Measurements from ENCODE around the gene GPC5.
"Not testable (repeated sequence)": the region's sequence is repeated elsewhere in the genome, so short reads cannot be mapped to it uniquely, and the experiment has no call there.

Gene GPC5

GRCh38 chr13:91661692-91662490, 263.5 kb downstream of the GPC5 start:
- Mint-ChIP-seq H3K4me1 (no peaks in the 10 kb centered on the region), H3K36me3 (no peaks in the 10 kb centered on the region), H3K27me3 (no peaks in the 10 kb centered on the region), H3K9me3 (peaks cover 0 to 7% of the 10 kb centered on the region in 2 donors), H3K4me3 (no peak overlapping the region), H3K27ac (no peak overlapping the region)
- DNase-seq (no peak), ATAC-seq (replicated peaks) (peak in 1 of 2 donors; percentile 27)

DNA sequence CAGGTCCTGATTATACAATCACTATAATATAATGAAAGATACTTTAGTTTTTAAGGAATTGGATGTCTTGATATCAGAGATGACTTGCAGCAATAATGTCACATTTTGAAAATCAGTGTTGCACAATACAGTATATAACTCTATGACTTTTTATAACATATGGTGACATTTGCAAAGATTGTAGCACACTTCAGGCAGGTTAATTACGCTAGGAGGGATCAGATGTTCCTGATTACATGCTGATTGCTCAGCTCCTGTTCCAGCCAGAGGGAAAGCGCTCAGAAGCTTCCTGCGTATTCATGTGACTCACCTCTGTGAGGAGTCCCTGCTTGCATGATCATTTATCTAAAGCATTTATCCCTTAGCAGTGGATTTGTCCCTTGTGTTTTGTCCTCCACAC, 265.6 kb downstream of the GPC5 start:
- Mint-ChIP-seq H3K4me3 (no peak overlapping the region), H3K4me1 (no peaks in the 10 kb centered on the region), H3K36me3 (no peaks in the 10 kb centered on the region), H3K27ac (no peak overlapping the region), H3K27me3 (no peaks in the 10 kb centered on the region), H3K9me3 (peaks cover 0 to 3% of the 10 kb centered on the region in 2 donors)
- DNase-seq, result no peak
- no peak for ATAC-seq (replicated peaks)

DNA sequence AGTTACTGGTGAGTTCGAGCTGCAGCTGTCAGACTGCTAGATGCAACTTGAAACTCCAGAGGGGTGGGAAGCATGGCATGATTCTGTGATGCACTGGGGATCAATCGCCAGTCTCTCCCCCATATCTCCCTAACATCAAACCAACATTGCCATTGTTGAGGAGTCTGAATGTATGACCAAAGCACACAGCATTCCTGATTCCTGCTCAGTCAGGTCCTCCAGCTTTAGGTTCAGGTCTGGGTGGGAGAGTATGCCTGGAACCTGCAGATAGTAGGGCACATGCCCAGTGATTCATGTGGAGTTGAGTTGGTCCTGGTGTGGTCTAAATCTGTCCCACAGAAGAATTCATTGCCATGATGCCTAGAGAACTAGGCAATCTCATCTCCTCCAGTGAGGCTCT, 269.1 kb downstream of the GPC5 start:
- H3K4me3 Mint-ChIP-seq, result no peak overlapping the region
- no peaks in the 10 kb centered on the region for H3K36me3 Mint-ChIP-seq
- no peak for DNase-seq
- H3K27ac Mint-ChIP-seq, result no peak overlapping the region
- no peak for ATAC-seq (replicated peaks)
- H3K4me1 Mint-ChIP-seq, result no peaks in the 10 kb centered on the region
- no peaks in the 10 kb centered on the region for H3K27me3 Mint-ChIP-seq
- no peaks in the 10 kb centered on the region for H3K9me3 Mint-ChIP-seq

DNA sequence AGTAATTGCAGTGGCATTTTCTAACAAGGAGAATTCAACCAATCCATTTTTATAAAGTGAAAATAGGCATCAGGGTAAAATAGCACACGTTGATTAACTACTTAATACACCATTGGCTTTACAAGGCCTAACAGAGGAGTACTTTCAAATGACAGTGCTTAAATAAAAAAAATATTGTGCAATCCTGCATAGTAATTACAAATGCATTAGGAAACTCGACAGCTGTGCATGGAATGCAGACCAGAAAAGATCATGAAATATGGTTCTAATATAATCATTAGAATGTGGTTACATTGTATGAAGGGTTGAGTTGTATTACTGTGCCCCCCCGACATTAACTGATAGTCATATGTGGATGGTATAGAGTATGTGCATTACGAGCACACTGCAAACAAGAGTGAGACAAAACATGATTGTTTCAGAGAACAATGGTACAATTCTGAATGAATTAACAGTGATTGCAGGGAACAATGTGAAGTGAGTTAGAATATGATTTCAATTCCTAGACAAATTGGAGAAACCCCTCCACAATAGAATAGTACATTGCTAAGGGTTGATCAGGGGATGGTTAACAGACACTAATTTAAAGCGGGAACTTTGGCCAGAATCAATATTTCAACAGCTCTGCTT, 270.6 kb downstream of the GPC5 start:
- ATAC-seq (replicated peaks), result no peak
- Mint-ChIP-seq H3K4me1 (no peaks in the 10 kb centered on the region), H3K36me3 (no peaks in the 10 kb centered on the region), H3K9me3 (peaks cover 0 to 2% of the 10 kb centered on the region in 2 donors), H3K4me3 (no peak overlapping the region), H3K27me3 (no peaks in the 10 kb centered on the region), H3K27ac (no peak overlapping the region)
- DNase-seq, result no peak

DNA sequence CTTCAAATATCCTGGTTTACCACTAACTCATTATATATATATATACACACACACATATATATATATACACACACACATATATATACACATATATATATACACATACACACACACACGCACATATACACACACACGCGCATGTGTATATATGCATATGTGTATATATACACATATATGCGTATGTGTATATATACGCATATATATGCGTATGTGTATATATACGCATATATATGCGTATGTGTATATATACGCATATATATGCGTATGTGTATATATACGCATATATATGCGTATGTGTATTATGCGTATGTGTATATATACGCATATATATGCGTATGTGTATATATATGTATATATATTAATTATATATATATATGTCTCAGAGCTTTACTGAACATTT, 275.9 kb downstream of the GPC5 start:
- not testable (repeated sequence) for H3K27ac Mint-ChIP-seq; ATAC-seq (replicated peaks); H3K36me3 Mint-ChIP-seq; H3K9me3 Mint-ChIP-seq; H3K4me1 Mint-ChIP-seq; H3K4me3 Mint-ChIP-seq; H3K27me3 Mint-ChIP-seq; DNase-seq

- no peak for DNase-seq
- Mint-ChIP-seq H3K27ac (no peak overlapping the region), H3K36me3 (no peaks in the 10 kb centered on the region), H3K4me1 (no peaks in the 10 kb centered on the region), H3K4me3 (no peak overlapping the region), H3K9me3 (peaks cover 2 to 3% of the 10 kb centered on the region in 2 donors), H3K27me3 (no peaks in the 10 kb centered on the region)
- ATAC-seq (replicated peaks), result no peak
Observed at GRCh38 chr13:91684746-91685145, 286.3 kb downstream of the GPC5 start.

- Mint-ChIP-seq H3K4me3 (no peak overlapping the region), H3K36me3 (no peaks in the 10 kb centered on the region), H3K27me3 (no peaks in the 10 kb centered on the region), H3K4me1 (no peaks in the 10 kb centered on the region), H3K9me3 (no peaks in the 10 kb centered on the region), H3K27ac (no peak overlapping the region)
- ATAC-seq (replicated peaks) (no peak), DNase-seq (no peak)
Observed at GRCh38 chr13:91690944-91691343, 292.5 kb downstream of the GPC5 start.

- H3K36me3 Mint-ChIP-seq, result no peaks in the 10 kb centered on the region
- ATAC-seq (replicated peaks) (no peak), DNase-seq (no peak)
- H3K4me1 Mint-ChIP-seq, result no peaks in the 10 kb centered on the region
- no peaks in the 10 kb centered on the region for H3K27me3 Mint-ChIP-seq
- no peak overlapping the region for H3K4me3 Mint-ChIP-seq
- H3K9me3 Mint-ChIP-seq, result no peaks in the 10 kb centered on the region
- no peak overlapping the region for H3K27ac Mint-ChIP-seq
Observed at GRCh38 chr13:91693466-91693865, 295.0 kb downstream of the GPC5 start.

- no peaks in the 10 kb centered on the region for H3K36me3 Mint-ChIP-seq
- no peak overlapping the region for H3K4me3 Mint-ChIP-seq
- ATAC-seq (replicated peaks) (no peak), DNase-seq (no peak)
- H3K4me1 Mint-ChIP-seq, result no peaks in the 10 kb centered on the region
- no peak overlapping the region for H3K27ac Mint-ChIP-seq
- no peaks in the 10 kb centered on the region for H3K27me3 Mint-ChIP-seq
- peaks cover 3 to 4% of the 10 kb centered on the region in 2 donors for H3K9me3 Mint-ChIP-seq
Observed at GRCh38 chr13:91698308-91698707, 299.9 kb downstream of the GPC5 start.

DNA sequence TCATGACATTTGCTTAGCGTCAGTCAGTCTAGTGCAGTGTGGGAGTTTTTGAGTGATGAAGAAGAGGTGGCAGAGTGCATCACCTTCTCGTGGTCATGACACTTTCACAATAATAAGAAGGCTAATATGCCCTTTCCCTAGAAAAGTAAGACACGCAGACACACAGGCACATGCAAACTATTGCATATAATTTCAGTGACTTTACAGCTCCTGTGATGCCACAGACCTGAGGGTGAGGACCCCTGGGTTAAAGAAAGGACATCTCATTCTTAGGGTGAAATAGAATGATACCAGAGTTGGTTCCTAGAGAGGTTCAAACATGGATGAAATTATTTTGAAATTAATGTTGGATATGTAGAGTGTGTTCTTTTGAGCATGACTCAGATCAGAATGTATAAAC, 300.3 kb downstream of the GPC5 start:
- ATAC-seq (replicated peaks) (no peak), DNase-seq (no peak)
- H3K4me1 Mint-ChIP-seq, result no peaks in the 10 kb centered on the region
- H3K9me3 Mint-ChIP-seq, result peaks cover 3 to 5% of the 10 kb centered on the region in 2 donors
- no peaks in the 10 kb centered on the region for H3K36me3 Mint-ChIP-seq
- no peaks in the 10 kb centered on the region for H3K27me3 Mint-ChIP-seq
- no peak overlapping the region for H3K4me3 Mint-ChIP-seq
- H3K27ac Mint-ChIP-seq, result no peak overlapping the region

DNA sequence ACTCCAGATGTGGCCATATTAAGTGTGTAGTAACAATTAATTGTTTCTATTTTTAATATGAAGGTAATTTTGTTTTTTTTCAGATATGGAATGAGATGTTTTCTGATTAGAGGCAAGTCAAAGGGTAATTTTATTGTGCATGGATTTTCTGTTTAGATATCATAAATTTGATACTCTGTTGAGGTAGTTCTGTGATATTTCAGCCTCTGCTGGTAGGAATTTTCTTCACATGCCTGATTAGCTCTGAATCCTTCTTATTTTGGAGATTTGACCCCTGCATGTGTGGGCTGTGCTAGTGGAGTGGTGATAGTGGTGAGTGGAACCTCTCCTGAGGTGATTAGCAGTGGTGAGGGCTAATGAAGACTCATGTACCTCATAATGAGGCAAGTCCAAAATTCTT, 301.4 kb downstream of the GPC5 start:
- DNase-seq, result no peak
- H3K27me3 Mint-ChIP-seq, result no peaks in the 10 kb centered on the region
- no peaks in the 10 kb centered on the region for H3K4me1 Mint-ChIP-seq
- no peak for ATAC-seq (replicated peaks)
- H3K27ac Mint-ChIP-seq, result no peak overlapping the region
- no peak overlapping the region for H3K4me3 Mint-ChIP-seq
- peaks cover 3 to 5% of the 10 kb centered on the region in 2 donors for H3K9me3 Mint-ChIP-seq
- no peaks in the 10 kb centered on the region for H3K36me3 Mint-ChIP-seq

- Mint-ChIP-seq H3K27me3 (no peaks in the 10 kb centered on the region), H3K9me3 (peaks cover 3 to 7% of the 10 kb centered on the region in 2 donors), H3K4me1 (no peaks in the 10 kb centered on the region), H3K4me3 (no peak overlapping the region), H3K27ac (no peak overlapping the region), H3K36me3 (no peaks in the 10 kb centered on the region)
- ATAC-seq (replicated peaks), result no peak
- no peak for DNase-seq
Observed at GRCh38 chr13:91701975-91702374, 303.6 kb downstream of the GPC5 start.

- no peak overlapping the region for H3K4me3 Mint-ChIP-seq
- no peak for ATAC-seq (replicated peaks)
- no peaks in the 10 kb centered on the region for H3K36me3 Mint-ChIP-seq
- H3K9me3 Mint-ChIP-seq, result peaks cover 3 to 7% of the 10 kb centered on the region in 2 donors
- H3K27me3 Mint-ChIP-seq, result no peaks in the 10 kb centered on the region
- DNase-seq, result no peak
- H3K27ac Mint-ChIP-seq, result no peak overlapping the region
- no peaks in the 10 kb centered on the region for H3K4me1 Mint-ChIP-seq
Observed at GRCh38 chr13:91702411-91702810, 304.0 kb downstream of the GPC5 start.

- DNase-seq (no peak), ATAC-seq (replicated peaks) (no peak)
- Mint-ChIP-seq H3K4me3 (no peak overlapping the region), H3K9me3 (peaks cover 3 to 7% of the 10 kb centered on the region in 2 donors), H3K27ac (no peak overlapping the region), H3K4me1 (no peaks in the 10 kb centered on the region), H3K27me3 (no peaks in the 10 kb centered on the region), H3K36me3 (no peaks in the 10 kb centered on the region)
Observed at GRCh38 chr13:91704398-91704797, 306.0 kb downstream of the GPC5 start.

DNA sequence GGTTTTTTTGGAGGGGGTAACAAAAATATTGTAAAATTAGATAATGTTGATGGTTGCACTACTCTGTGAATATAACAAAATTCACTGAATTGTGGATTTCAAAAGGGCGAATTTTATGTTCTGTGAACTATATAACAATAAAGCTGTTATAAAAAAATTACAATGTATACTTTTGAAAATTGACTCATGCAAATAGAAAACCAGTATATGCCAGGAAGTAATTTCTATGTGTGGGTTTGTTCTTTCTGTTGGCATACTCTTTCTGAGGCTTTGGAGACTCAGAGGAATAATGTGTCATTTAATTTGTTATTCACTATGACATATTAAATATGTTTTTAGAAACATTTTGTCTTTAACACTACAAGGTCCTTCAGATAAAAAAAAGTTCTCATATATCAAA, 310.1 kb downstream of the GPC5 start:
- no peak overlapping the region for H3K4me3 Mint-ChIP-seq
- H3K27ac Mint-ChIP-seq, result no peak overlapping the region
- no peak for ATAC-seq (replicated peaks)
- H3K36me3 Mint-ChIP-seq, result no peaks in the 10 kb centered on the region
- no peaks in the 10 kb centered on the region for H3K4me1 Mint-ChIP-seq
- H3K9me3 Mint-ChIP-seq, result peaks cover 0 to 2% of the 10 kb centered on the region in 2 donors
- no peak for DNase-seq
- no peaks in the 10 kb centered on the region for H3K27me3 Mint-ChIP-seq
